ENCODE results near the gene UBA7.
"Not testable (repeated sequence)": the region's sequence is repeated elsewhere in the genome, so short reads cannot be mapped to it uniquely, and the experiment has no call there.

The UBA7 gene

GRCh38 chr3:49781415-49782199, 32.1 kb downstream of the UBA7 start:
- no peak overlapping the region for H3K14ac ChIP-seq (ENCODE audit: low read length in 2 of 2)
- peak overlapping the region; percentile 8 for H3K27ac ChIP-seq (ENCODE audit: low read length, poor library complexity, severe bottlenecking)
- no peak overlapping the region for H2BK12ac ChIP-seq (ENCODE audit: low read length in 2 of 2)
- DNase-seq = peak; percentile 69
- no peak overlapping the region for H4K8ac ChIP-seq (ENCODE audit: low read length)
- H3K9ac ChIP-seq (ENCODE audit: low read length) = no peak overlapping the region
- H2BK15ac ChIP-seq (ENCODE audit: low read depth, poor library complexity, severe bottlenecking) = no peak overlapping the region
- H2AK5ac ChIP-seq (ENCODE audit: low read length, severe bottlenecking) = no peak overlapping the region
- no peak overlapping the region for H3K18ac ChIP-seq (ENCODE audit: low read depth in 1 of 2, low read length in 2 of 2)
- no peak overlapping the region for H3K23ac ChIP-seq (ENCODE audit: low read length in 2 of 2)
- H3K4me1 ChIP-seq (ENCODE audit: control insufficient read depth, insufficient read depth, low read depth, low read length) = peaks cover 14% of the 10 kb centered on the region
- H4K91ac ChIP-seq (ENCODE audit: low read length) = no peak overlapping the region
- peaks cover 33 to 42% of the 10 kb centered on the region in 2 experiments for H3K36me3 ChIP-seq (ENCODE audit: control insufficient read depth in 1 of 2, insufficient read depth in 2 of 2, low read depth in 1 of 2, low read length in 2 of 2)
- H3K9me3 ChIP-seq (ENCODE audit: control insufficient read depth, low read length) = no peaks in the 10 kb centered on the region
- no peak overlapping the region for H2BK5ac ChIP-seq (ENCODE audit: low read depth, low read length, poor library complexity, severe bottlenecking)
- no peaks in the 10 kb centered on the region for H3K27me3 ChIP-seq (ENCODE audit: control insufficient read depth in 1 of 2, insufficient read depth in 1 of 2, low read length in 2 of 2)
- no peak overlapping the region for H3K4me3 ChIP-seq (ENCODE audit: insufficient read depth in 1 of 2, low read depth in 1 of 2, low read length in 2 of 2)
- H3K4ac ChIP-seq (ENCODE audit: low read depth in 1 of 2, low read length in 2 of 2) = no peak overlapping the region
- WGBS = 67% methylated on average over 4 of the region's 5 CpGs
- H3K79me1 ChIP-seq (replicated peaks; ENCODE audit: low read length, poor library complexity, severe bottlenecking) = no peaks in the 10 kb centered on the region
- H2BK120ac ChIP-seq (ENCODE audit: low read depth, low read length) = no peak overlapping the region
- H2AFZ ChIP-seq (ENCODE audit: low read depth, low read length) = no peak overlapping the region
- H3K4me2 ChIP-seq (ENCODE audit: low read length, poor library complexity, severe bottlenecking) = no peak overlapping the region

DNA sequence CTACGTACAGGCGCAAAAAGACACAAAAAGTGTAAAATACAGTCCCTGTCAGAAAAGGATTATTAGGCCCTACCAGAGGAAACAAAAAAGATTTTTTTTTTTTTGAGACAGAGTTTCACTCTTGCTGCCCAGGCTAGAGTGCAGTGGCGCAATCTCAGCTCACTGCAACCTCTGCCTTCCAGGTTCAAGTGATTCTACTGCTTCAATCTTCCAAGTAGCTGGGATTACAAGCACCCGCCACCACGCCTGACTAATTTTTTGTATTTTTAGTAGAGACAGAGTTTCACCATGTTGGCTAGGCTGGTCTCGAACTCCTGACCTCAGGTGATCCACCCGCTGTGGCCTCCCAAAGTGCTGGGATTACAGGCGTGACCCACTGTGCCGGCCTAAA, 32.8 kb downstream of the UBA7 start:
- Histone ChIP-seq H3K4me1 (ENCODE audit: control insufficient read depth, insufficient read depth, low read depth, low read length) (peaks cover 14% of the 10 kb centered on the region), H3K36me3 (ENCODE audit: control insufficient read depth in 1 of 2, insufficient read depth in 2 of 2, low read depth in 1 of 2, low read length in 2 of 2) (peaks cover 36 to 45% of the 10 kb centered on the region in 2 experiments)
- 96% methylated on average over 8 of the region's 9 CpGs for WGBS
- not testable (repeated sequence) for H3K4ac ChIP-seq (ENCODE audit: low read depth in 1 of 2, low read length in 2 of 2); H3K23ac ChIP-seq (ENCODE audit: low read length in 2 of 2); H2BK15ac ChIP-seq (ENCODE audit: low read depth, poor library complexity, severe bottlenecking); H3K27me3 ChIP-seq (ENCODE audit: control insufficient read depth in 1 of 2, insufficient read depth in 1 of 2, low read length in 2 of 2); H3K4me3 ChIP-seq (ENCODE audit: insufficient read depth in 1 of 2, low read depth in 1 of 2, low read length in 2 of 2); H2AFZ ChIP-seq (ENCODE audit: low read depth, low read length); H3K14ac ChIP-seq (ENCODE audit: low read length in 2 of 2); H2AK5ac ChIP-seq (ENCODE audit: low read length, severe bottlenecking); H2BK5ac ChIP-seq (ENCODE audit: low read depth, low read length, poor library complexity, severe bottlenecking); H4K8ac ChIP-seq (ENCODE audit: low read length); H3K27ac ChIP-seq (ENCODE audit: low read length, poor library complexity, severe bottlenecking); H3K18ac ChIP-seq (ENCODE audit: low read depth in 1 of 2, low read length in 2 of 2); H3K79me1 ChIP-seq (replicated peaks; ENCODE audit: low read length, poor library complexity, severe bottlenecking); H3K4me2 ChIP-seq (ENCODE audit: low read length, poor library complexity, severe bottlenecking); H2BK12ac ChIP-seq (ENCODE audit: low read length in 2 of 2); H3K9ac ChIP-seq (ENCODE audit: low read length); H2BK120ac ChIP-seq (ENCODE audit: low read depth, low read length); H3K9me3 ChIP-seq (ENCODE audit: control insufficient read depth, low read length); H4K91ac ChIP-seq (ENCODE audit: low read length)
- peak; percentile 21 for DNase-seq

GRCh38 chr3:49780080-49780974, 33.4 kb downstream of the UBA7 start:
- Histone ChIP-seq H3K4me1 (ENCODE audit: control insufficient read depth, insufficient read depth, low read depth, low read length) (peaks cover 14% of the 10 kb centered on the region), H4K91ac (ENCODE audit: low read length) (no peak overlapping the region), H2AFZ (ENCODE audit: low read depth, low read length) (no peak overlapping the region), H3K36me3 (ENCODE audit: control insufficient read depth in 1 of 2, insufficient read depth in 2 of 2, low read depth in 1 of 2, low read length in 2 of 2) (peaks cover 39 to 46% of the 10 kb centered on the region in 2 experiments), H3K23ac (ENCODE audit: low read length in 2 of 2) (no peak overlapping the region), H3K4me2 (ENCODE audit: low read length, poor library complexity, severe bottlenecking) (no peak overlapping the region), H2BK5ac (ENCODE audit: low read depth, low read length, poor library complexity, severe bottlenecking) (no peak overlapping the region), H3K4ac (ENCODE audit: low read depth in 1 of 2, low read length in 2 of 2) (no peak overlapping the region), H2AK5ac (ENCODE audit: low read length, severe bottlenecking) (no peak overlapping the region), H3K79me1 (replicated peaks; ENCODE audit: low read length, poor library complexity, severe bottlenecking) (peaks cover under 1% of the 10 kb centered on the region), H3K27ac (ENCODE audit: low read length, poor library complexity, severe bottlenecking) (peak overlapping the region; percentile 5), H2BK12ac (ENCODE audit: low read length in 2 of 2) (peak overlapping the region in 1 of 2 experiments; percentile 10), H3K9ac (ENCODE audit: low read length) (peak overlapping the region; percentile 30), H2BK120ac (ENCODE audit: low read depth, low read length) (no peak overlapping the region), H3K9me3 (ENCODE audit: control insufficient read depth, low read length) (no peaks in the 10 kb centered on the region), H3K18ac (ENCODE audit: low read depth in 1 of 2, low read length in 2 of 2) (no peak overlapping the region), H2BK15ac (ENCODE audit: low read depth, poor library complexity, severe bottlenecking) (no peak overlapping the region), H3K4me3 (ENCODE audit: insufficient read depth in 1 of 2, low read depth in 1 of 2, low read length in 2 of 2) (no peak overlapping the region), H3K27me3 (ENCODE audit: control insufficient read depth in 1 of 2, insufficient read depth in 1 of 2, low read length in 2 of 2) (no peaks in the 10 kb centered on the region), H4K8ac (ENCODE audit: low read length) (peak overlapping the region; percentile 19), H3K14ac (ENCODE audit: low read length in 2 of 2) (no peak overlapping the region)
- peak; percentile 37 for DNase-seq
- WGBS = 76% methylated on average over 4 of the region's 4 CpGs
